Breast epithelium (tissue), 3 donors: ENCODE measurements around the gene GNAO1.

Experiments
- CTCF ChIP-seq, 3 donors: fragments of 450-650 bp; IDR thresholded peaks; one replicate each; pipeline ENCODE4 v1.5.1; 2016 to 2017; ENCODE audit warnings: antibody characterized with exemption in 3 of 3, mild to moderate bottlenecking in 3 of 3, moderate library complexity in 3 of 3
- POLR2A ChIP-seq: fragments of 450-650 bp; IDR thresholded peaks from one replicate; pipeline ENCODE4 v1.6.1; 2016; ENCODE audit warnings: antibody characterized with exemption, mild to moderate bottlenecking, moderate library complexity
- POLR2AphosphoS5 ChIP-seq, 3 donors: sonication (generic); formaldehyde crosslinking; IDR thresholded peaks; one replicate each; pipeline ENCODE4 v1.6.1; 2017; ENCODE audit warnings: antibody characterized with exemption in 3 of 3

- TF ChIP-seq CTCF (IDR thresholded peaks at IDR 0.05) (no peak), POLR2AphosphoS5 (IDR thresholded peaks at IDR 0.05) (no peak), POLR2A (no peak)
These were observed 35.7 kb downstream of the GNAO1 start for GRCh38 chr16:56226845-56227525.
